Endothelial cell (in vitro differentiated cells): Measurements from ENCODE around the gene RAB34. TPM values are rescaled to one million over a fixed set of nuclear protein-coding genes. Genes with fewer than 3 reads are reported as not detected.

Experiments
- DNase-seq: peaks from one replicate; pipeline ENCODE4 v3.0.0; 2021; ENCODE audit warnings: low spot score
- H3K27ac Mint-ChIP-seq: one replicate; pipeline ENCODE4 v1.8.0; 2021; ENCODE audit warnings: mixed read lengths, inconsistent platforms; ENCODE audit not compliant: unreplicated experiment
- H3K27me3 Mint-ChIP-seq: one replicate; pipeline ENCODE4 v1.8.0; 2021; ENCODE audit warnings: mild to moderate bottlenecking, moderate library complexity, mixed read lengths, inconsistent platforms; ENCODE audit not compliant: unreplicated experiment
- H3K36me3 Mint-ChIP-seq: one replicate; pipeline ENCODE4 v1.8.0; 2021; ENCODE audit warnings: mild to moderate bottlenecking, low read depth, mixed read lengths, inconsistent platforms; ENCODE audit not compliant: unreplicated experiment
- H3K4me1 Mint-ChIP-seq: one replicate; pipeline ENCODE4 v1.8.0; 2021; ENCODE audit warnings: mild to moderate bottlenecking, mixed read lengths, inconsistent platforms; ENCODE audit not compliant: unreplicated experiment
- H3K4me3 Mint-ChIP-seq: one replicate; pipeline ENCODE4 v1.8.0; 2021; ENCODE audit warnings: mild to moderate bottlenecking, mixed read lengths, inconsistent platforms; ENCODE audit not compliant: unreplicated experiment
- H3K9me3 Mint-ChIP-seq: one replicate; pipeline ENCODE4 v1.8.0; 2021; ENCODE audit warnings: mixed read lengths, inconsistent platforms; ENCODE audit not compliant: unreplicated experiment
- long read RNA-seq: library from polyadenylated mRNA; unstranded; transcript quantifications from one replicate; pipeline ENCODE4 v2.0.0, GENCODE V29; 2020; ENCODE audit not compliant: unreplicated experiment
- total RNA-seq: library from RNA; stranded (reverse); fragmentation: NEBNext Ultra II Directional; extraction: Animal tissue kit (Norgen Biotek cat#: 25700); gene quantifications from one replicate; pipeline ENCODE4 v1.2.1, GENCODE V29; 2021; ENCODE audit not compliant: unreplicated experiment
- TF ChIP-seq, protein P1 (sequence below): fragments of 200-600 bp; sonication (generic); IDR thresholded peaks from one replicate; pipeline ENCODE4 v1.5.0; 2021; ENCODE audit warnings: antibody characterized with exemption; ENCODE audit not compliant: unreplicated experiment

RAB34 gene, protein sequence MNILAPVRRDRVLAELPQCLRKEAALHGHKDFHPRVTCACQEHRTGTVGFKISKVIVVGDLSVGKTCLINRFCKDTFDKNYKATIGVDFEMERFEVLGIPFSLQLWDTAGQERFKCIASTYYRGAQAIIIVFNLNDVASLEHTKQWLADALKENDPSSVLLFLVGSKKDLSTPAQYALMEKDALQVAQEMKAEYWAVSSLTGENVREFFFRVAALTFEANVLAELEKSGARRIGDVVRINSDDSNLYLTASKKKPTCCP
- 72.0 TPM for total RNA-seq
- long read RNA-seq, transcript RAB34-201 (11 exons, 1,592 nt) = minor isoform, 7 of 97 reads
- long read RNA-seq, transcript RAB34-203 (10 exons, 1,597 nt) = minor isoform, 10 of 97 reads
- long read RNA-seq, transcript RAB34-204 (10 exons, 1,766 nt) = major isoform, 46 of 97 reads
- long read RNA-seq, partial matches to known transcripts = 9 of 97 reads
- long read RNA-seq, other reads (novel, unspliced or antisense) = 23 of 97 reads

DNA sequence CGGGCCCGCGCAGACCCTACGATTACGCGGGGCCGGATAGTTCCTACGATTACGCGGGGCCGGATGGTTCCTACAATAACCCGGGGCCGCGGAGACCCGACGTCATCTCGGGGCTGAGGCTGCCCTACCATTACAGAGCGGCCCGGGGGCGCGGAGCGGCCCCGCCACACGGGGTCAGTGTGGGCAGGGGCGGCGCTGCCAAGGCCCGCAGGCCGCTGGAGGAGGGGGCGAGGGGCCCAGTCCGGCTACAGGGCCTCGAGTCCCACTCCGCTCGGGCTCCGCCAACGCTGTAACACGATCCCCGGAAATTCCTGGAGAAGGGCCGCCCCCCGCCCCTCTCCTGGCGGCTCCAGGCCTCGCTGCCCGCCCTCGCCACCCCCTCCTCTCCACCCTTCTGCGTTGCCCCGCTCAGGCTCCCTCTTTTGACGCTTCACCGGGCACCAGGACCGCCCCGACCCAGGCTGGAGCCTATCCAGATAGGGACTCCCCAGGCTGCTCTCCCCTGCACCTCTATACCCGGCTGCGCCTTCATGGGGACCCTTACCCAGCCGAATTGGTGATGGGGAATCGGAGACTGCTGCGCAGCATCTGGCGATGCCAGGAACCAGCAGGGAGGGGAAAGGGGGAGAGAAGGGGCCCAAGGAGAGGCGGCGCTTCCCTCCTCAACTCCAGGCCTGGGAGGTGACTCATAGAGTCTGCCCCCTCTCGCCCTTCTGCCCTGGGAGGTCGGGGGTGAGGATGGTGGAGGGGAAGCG lies at the start of gene RAB34:
Gene RAB34 (minus strand): TSS at position 291 of the 755 bp plus-strand sequence. CDS start 602 bp downstream, outside the sequence.
- TF ChIP-seq, protein P1, sequence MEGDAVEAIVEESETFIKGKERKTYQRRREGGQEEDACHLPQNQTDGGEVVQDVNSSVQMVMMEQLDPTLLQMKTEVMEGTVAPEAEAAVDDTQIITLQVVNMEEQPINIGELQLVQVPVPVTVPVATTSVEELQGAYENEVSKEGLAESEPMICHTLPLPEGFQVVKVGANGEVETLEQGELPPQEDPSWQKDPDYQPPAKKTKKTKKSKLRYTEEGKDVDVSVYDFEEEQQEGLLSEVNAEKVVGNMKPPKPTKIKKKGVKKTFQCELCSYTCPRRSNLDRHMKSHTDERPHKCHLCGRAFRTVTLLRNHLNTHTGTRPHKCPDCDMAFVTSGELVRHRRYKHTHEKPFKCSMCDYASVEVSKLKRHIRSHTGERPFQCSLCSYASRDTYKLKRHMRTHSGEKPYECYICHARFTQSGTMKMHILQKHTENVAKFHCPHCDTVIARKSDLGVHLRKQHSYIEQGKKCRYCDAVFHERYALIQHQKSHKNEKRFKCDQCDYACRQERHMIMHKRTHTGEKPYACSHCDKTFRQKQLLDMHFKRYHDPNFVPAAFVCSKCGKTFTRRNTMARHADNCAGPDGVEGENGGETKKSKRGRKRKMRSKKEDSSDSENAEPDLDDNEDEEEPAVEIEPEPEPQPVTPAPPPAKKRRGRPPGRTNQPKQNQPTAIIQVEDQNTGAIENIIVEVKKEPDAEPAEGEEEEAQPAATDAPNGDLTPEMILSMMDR = no peak
- Mint-ChIP-seq H3K36me3 (peaks cover 35% of the 10 kb centered on the region), H3K4me3 (peak within 1 kb of the TSS; percentile 85), H3K9me3 (no peaks in the 10 kb centered on the region), H3K4me1 (peaks cover 31% of the 10 kb centered on the region), H3K27ac (peak within 1 kb of the TSS; percentile 76), H3K27me3 (peaks cover 25% of the 10 kb centered on the region)
- peak; percentile 78 for DNase-seq

DNA sequence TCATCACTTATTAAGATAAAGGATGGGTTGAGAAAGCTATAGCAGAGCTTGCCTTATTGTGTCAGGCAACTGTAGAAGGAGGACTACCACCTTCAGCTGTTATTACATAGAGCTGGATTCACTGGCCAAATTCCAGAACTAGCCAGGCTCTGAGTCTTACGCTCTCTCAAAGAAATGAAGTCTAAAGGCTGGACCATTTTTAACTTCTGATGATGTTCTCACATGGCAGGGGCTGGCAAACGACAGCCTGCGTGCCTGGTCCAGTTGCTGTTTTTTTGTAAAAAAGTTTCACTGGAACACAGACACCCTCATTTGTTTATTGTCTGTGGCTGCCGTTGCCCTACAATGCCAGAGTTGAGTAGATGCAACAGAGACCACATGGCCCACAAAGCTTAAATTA lies 47.4 kb upstream of the RAB34 start:
- Mint-ChIP-seq H3K27ac (peak overlapping the region; percentile 55), H3K36me3 (peaks cover 27% of the 10 kb centered on the region), H3K27me3 (peaks cover 5% of the 10 kb centered on the region), H3K9me3 (no peaks in the 10 kb centered on the region), H3K4me1 (peaks cover 33% of the 10 kb centered on the region), H3K4me3 (no peak overlapping the region)
- TF ChIP-seq, protein P1 = no peak
- no peak for DNase-seq

DNA sequence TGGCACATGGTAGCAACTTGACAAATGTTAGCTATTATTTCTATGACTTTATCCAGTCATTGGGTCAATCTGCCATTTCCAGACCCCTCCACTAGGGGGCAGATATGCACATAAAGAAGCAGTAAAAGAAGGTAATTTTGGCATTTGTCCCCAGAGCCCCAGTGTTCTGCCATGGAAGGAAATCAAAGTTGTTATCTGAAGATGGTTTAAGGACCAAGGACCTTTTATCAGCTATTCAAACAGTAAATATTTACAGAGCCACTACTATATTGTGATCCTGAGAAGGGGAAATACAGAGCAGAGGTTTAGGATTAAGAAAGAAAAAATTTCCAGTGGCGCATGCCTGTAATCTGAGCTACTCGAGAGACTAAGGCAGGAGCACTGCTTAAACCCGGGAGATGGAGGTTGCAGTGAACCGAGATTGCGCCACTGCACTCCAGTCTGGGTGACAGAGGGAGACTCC lies 46.2 kb upstream of the RAB34 start:
- peaks cover 36% of the 10 kb centered on the region for H3K4me1 Mint-ChIP-seq

DNA sequence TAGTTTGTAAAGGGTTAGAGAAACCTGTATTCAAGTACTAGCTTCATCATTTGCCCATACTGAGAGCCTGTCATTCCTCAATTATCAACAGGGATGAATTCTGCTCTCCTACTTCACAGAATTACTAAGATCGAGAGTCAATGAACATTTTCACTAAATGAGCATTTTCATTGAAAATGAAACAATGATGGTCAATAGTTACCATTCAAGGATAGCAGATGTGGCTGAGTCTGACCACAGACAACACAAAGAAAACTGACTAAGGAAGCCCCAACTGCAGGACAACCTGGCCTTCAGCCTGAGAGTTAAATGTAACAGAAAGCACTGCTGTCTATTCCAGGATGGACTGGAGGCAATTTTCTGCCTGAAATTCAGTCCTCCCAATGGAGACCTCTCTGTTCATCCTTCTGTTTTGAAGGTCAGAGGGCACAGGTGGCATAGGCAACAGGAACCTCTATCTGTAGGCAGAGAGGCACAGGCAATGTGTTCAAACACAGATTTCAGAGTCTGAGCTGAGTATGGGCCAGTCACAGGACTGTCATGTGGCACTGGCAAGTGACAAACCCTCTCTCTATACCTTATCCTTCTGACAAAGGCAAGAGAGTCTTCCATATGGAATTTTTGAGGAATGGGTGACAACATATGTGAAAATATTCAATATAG lies 45.6 kb upstream of the RAB34 start:
- peaks cover 37% of the 10 kb centered on the region for H3K4me1 Mint-ChIP-seq
- H3K9me3 Mint-ChIP-seq = no peaks in the 10 kb centered on the region
- TF ChIP-seq, protein P1 = no peak
- peaks cover 31% of the 10 kb centered on the region for H3K36me3 Mint-ChIP-seq
- H3K27me3 Mint-ChIP-seq = peaks cover 13% of the 10 kb centered on the region
- peak overlapping the region; percentile 24 for H3K27ac Mint-ChIP-seq
- no peak overlapping the region for H3K4me3 Mint-ChIP-seq
- DNase-seq = no peak

More for the DNA sequence above, 46.2 kb upstream of the RAB34 start:
- no peak overlapping the region for H3K27ac Mint-ChIP-seq
- peak overlapping the region; percentile 31 for H3K4me3 Mint-ChIP-seq
- peaks cover 32% of the 10 kb centered on the region for H3K36me3 Mint-ChIP-seq
- H3K27me3 Mint-ChIP-seq = peaks cover 11% of the 10 kb centered on the region
- no peaks in the 10 kb centered on the region for H3K9me3 Mint-ChIP-seq
- TF ChIP-seq, protein P1 = peak; percentile 97
- DNase-seq = peak; percentile 70
